Stimulated activated CD8-positive, alpha-beta memory T cell treated with anti-CD3 and anti-CD28 coated beads, Interleukin-2, amount 100 ng/mL, for 48 hours (primary cell): ENCODE measurements around the gene STRN4.

Experiments
- DNase-seq, 2 donors: peaks; one replicate each; pipeline ENCODE4 v3.0.0-alpha.2; 2020; ENCODE audit warnings: low read depth in 2 of 2

STRN4 gene

GRCh38 chr19:46726551-46726950 is 19.7 kb downstream of the STRN4 start:
- DNase-seq: no peak

GRCh38 chr19:46725859-46726393 is 20.3 kb downstream of the STRN4 start:
- no peak for DNase-seq

- no peak for DNase-seq
Measured at GRCh38 chr19:46725036-46725820, 21.0 kb downstream of the STRN4 start.

- DNase-seq: no peak
Measured at GRCh38 chr19:46724468-46724867, 21.8 kb downstream of the STRN4 start.

- no peak for DNase-seq
Measured at GRCh38 chr19:46723471-46723870, 22.8 kb downstream of the STRN4 start.

- no peak for DNase-seq
Measured at GRCh38 chr19:46723023-46723461, 23.2 kb downstream of the STRN4 start.

- no peak for DNase-seq
Measured at GRCh38 chr19:46722421-46723022, 23.7 kb downstream of the STRN4 start.

- no peak for DNase-seq
Measured at GRCh38 chr19:46722004-46722380, 24.3 kb downstream of the STRN4 start.

- no peak for DNase-seq
Measured at GRCh38 chr19:46721269-46722003, 24.8 kb downstream of the STRN4 start.

- no peak for DNase-seq
Measured at GRCh38 chr19:46720503-46721239, 25.6 kb downstream of the STRN4 start.

- DNase-seq: no peak
Measured at GRCh38 chr19:46719629-46720502, 26.4 kb downstream of the STRN4 start.

GRCh38 chr19:46718934-46719622 is 27.2 kb downstream of the STRN4 start:
- DNase-seq: no peak

GRCh38 chr19:46718157-46718933 is 27.9 kb downstream of the STRN4 start:
- DNase-seq: peak; percentile 39 to 40

GRCh38 chr19:46717716-46718143 is 28.5 kb downstream of the STRN4 start:
- DNase-seq: no peak

GRCh38 chr19:46717034-46717715 is 29.1 kb downstream of the STRN4 start, which contains the start of gene PRKD2:
TSS of gene PRKD2 (minus strand) at chr19:46717114. CDS start at chr19:46716370, 744 bp downstream.
- peak; percentile 89 to 90 for DNase-seq

- no peak for DNase-seq
Measured at GRCh38 chr19:46716672-46717033, 29.6 kb downstream of the STRN4 start.

- DNase-seq: no peak
Measured at GRCh38 chr19:46715975-46716671, 30.1 kb downstream of the STRN4 start.

GRCh38 chr19:46715620-46715974 is 30.7 kb downstream of the STRN4 start:
- DNase-seq: no peak
